GM21528 (cell line): ENCODE measurements around the gene MAST4.
A peak's percentile ranks its signal among the peaks of the same experiment; 100 is the strongest.

Experiments used
- ATAC-seq: cut with Tn5 transposase; IDR thresholded peaks from one replicate; pipeline ENCODE4 v1.9.1; 2021; ENCODE audit warnings: mild to moderate bottlenecking, moderate library complexity; ENCODE audit not compliant: unreplicated experiment, low FRiP score

The MAST4 gene

DNA sequence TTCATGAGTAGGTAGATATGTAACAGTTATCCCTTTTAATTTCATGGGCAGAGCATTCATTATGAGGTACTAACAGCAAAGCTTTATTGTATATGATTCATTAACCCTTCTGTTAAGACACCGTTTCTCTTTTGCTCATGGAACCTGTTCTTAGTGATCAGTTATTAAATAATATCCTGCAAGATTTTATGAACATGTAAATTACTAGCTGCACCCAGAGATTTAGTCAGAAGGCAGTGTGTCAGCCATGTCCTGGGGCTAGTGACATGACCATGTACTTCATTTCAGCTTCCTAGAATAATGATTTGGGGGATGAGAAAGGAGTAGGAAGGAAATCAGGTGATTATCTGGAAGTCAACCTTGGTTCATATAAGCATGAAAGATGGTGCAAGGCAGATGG lies 7.0 kb downstream of the MAST4 start:
- no peak for ATAC-seq

DNA sequence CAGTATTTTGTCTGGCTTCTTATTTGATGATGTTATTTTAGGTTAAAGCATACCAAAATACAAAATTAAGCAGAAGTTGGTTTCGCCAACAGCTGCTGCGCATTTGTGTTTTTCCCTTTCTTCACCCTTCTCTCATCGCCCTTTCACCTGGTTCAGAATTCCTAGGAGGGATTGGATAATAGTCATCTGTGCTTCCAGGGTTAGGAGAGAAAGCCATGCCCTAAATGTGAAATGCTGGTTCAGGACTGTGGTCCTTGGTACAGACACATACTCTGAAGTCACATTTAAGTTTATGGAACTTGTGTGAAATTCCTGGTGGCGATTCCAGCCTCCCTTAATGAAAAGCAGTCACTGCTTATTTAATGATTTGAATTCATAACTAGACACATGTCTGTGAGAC lies 7.7 kb downstream of the MAST4 start:
- no peak for ATAC-seq

GRCh38 chr5:66606713-66607112 lies 10.5 kb downstream of the MAST4 start:
- no peak for ATAC-seq

DNA sequence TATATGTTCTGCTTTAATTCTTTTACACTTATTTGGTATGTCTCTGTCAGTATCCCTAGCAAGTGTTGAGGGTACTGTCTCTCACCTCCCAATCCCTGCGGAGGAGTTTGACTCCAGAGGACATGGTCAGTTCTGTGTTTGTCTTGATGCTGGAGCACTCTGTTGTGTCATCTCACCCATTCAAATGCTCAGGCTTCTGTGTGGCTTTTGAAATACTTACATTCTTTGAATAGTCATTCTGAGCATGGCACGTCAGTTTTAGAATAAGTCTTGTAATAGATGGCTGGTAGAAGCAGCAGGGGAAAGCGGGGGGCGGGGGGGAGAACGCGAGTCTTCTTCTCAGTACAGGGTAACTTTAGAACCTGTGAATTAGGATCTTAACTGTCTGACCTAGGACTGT lies 12.3 kb downstream of the MAST4 start:
- no peak for ATAC-seq

GRCh38 chr5:66609615-66610014 lies 13.4 kb downstream of the MAST4 start:
- no peak for ATAC-seq

GRCh38 chr5:66612226-66612625 lies 16.0 kb downstream of the MAST4 start:
- ATAC-seq, result no peak

- ATAC-seq, result no peak
Observed at GRCh38 chr5:66615136-66615535, 18.9 kb downstream of the MAST4 start.

GRCh38 chr5:66615894-66616293 lies 19.7 kb downstream of the MAST4 start:
- ATAC-seq, result no peak

- no peak for ATAC-seq
Observed at GRCh38 chr5:66616520-66617225, 20.5 kb downstream of the MAST4 start.

- ATAC-seq, result peak; percentile 62
Observed at GRCh38 chr5:66617226-66617861, 21.2 kb downstream of the MAST4 start.

- no peak for ATAC-seq
Observed at GRCh38 chr5:66617991-66618768, 22.0 kb downstream of the MAST4 start.

DNA sequence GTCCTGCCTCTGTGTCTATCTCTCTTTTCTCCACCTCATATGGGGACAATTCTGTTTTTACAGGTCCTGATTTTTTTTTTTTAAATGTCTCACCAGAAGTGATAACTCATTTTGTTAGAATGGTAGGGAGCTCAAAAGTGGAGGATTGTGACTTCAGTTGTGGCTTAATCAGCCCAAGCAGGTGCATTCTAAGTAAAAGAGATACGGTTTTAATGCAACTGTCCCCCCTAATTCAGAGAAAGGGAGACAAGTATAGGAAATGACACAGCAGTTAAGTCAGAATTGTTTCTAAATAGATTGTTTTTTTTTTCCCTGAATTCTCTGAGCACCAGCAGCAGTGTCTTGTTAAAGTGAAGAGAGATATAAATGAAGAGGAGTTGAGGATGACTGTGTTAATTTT lies 24.5 kb downstream of the MAST4 start:
- no peak for ATAC-seq

DNA sequence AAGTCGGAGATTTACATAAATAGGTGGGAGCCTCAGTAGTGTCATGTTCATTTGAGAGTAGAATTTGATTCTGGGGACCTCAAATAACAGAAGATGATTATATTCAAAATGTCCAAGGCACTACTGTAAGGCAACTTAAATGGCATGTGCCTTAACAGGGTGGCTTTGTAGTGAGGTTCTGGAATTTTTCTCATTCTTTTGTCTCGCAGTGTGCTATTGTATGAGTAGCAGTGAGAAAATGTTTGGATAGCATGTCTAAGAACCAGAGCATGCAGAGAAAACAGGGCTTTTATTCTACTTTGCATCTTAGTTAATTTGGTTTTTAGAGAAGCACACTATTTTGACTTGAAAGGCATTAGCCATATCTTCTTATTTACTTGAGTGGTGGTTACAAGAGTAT lies 25.0 kb downstream of the MAST4 start:
- ATAC-seq, result no peak

- ATAC-seq, result no peak
Observed at GRCh38 chr5:66621736-66622135, 25.5 kb downstream of the MAST4 start.

DNA sequence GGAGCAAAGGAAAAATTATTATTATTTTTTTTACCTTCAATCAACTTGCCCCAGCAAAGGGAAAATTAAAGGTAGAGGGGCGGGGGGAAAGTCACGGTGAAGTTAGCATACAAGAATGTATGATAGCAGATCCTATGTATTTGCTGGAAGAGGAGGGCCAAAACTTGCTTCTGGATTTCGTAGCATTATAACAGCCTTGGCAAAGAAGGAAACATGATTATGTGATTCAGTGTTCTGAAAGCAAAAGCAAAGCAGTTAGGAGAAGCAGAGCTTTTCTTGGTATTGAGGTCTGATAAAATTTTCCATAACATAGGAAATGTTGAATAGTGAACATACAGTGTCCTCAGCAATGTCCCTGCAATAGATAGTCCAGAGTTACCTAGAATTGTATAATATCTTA lies 32.4 kb downstream of the MAST4 start:
- ATAC-seq, result no peak

DNA sequence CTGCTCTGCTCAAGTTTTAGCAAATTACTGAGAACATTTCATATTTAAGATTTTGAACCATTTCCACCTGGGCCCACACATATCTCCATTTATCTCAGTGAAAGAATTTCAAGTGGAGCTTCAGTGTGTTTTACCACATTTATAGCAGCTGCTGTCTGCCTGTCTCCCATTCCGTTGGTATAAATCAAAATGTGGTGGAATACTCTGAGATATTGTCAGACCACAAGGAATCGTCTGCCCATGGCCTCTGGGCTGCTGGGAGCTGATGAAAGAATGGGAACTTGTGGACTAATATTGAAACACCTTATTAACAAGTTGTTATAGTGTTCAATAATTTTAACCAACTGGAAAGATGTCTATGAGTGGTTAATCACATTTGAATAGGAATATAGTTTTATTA lies 33.3 kb downstream of the MAST4 start:
- no peak for ATAC-seq

GRCh38 chr5:66633754-66634153 lies 37.6 kb downstream of the MAST4 start:
- ATAC-seq, result no peak

- no peak for ATAC-seq
Observed at GRCh38 chr5:66634601-66635000, 38.4 kb downstream of the MAST4 start.

- no peak for ATAC-seq
Observed at GRCh38 chr5:66637994-66638393, 41.8 kb downstream of the MAST4 start.

GRCh38 chr5:66639037-66639436 lies 42.8 kb downstream of the MAST4 start:
- ATAC-seq, result no peak

DNA sequence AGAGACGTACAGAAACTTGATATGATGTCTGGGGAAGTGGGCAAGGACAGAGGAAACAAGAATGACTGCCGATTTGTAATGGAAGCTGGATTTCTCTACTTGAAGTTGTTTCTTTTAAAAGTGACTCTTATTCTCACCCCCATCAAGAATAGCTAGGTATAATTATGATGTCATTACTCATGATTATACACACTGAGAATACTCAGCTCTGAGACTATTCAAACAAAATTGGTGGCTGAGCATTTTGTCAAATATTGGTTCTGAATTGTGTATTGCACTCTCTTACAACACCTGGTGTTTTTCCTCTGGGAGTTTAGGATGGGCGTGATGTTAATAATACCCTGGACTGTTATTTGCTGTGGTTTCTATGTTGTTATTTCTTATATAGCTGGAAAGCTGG lies 46.3 kb downstream of the MAST4 start:
- no peak for ATAC-seq

DNA sequence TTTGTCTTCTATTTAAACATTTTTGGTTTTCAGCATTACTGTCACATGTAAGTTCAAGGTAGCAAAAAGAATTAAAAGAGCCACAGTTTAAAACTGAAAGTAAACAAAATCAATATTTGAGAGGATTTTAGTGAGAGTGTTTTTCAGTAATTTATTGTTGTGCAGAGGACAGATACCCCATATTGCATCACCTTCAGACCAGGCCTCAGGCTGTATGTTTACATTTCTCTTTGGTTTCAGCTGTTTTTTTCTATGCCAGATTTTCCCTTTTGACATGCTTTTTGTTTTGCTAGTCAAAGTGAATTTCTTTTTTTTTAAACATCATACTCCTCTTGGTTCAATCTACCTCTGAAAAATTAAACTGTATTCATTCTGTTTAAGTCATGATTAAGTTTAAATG lies 47.2 kb downstream of the MAST4 start:
- ATAC-seq, result no peak
